ENCODE measurements around the gene KCND2. TPM values are rescaled to one million over a fixed set of nuclear protein-coding genes. Genes with fewer than 3 reads are reported as not detected.

Gene KCND2
- total and polyA plus RNA-seq, 2 of the 8 experiments (the other 6 are each of a cell fraction or from before 2014, with no cell fraction given), result 4.6 to 7.7 TPM

DNA sequence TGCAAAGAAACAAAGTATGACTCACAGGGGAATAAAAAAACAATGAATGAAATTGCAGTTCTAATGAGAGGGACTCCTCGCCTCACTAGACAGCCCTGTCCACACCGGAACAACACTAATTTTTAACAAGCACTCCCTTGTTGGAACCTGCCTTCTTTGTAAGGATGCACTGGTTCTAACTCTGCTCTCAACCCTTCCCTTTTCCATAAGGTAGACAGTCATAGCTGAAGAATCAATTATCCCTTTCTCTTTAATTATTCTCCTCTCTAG is 519.8 kb downstream of the KCND2 start:
- no peaks in the 10 kb centered on the region for H4K20me1 ChIP-seq (replicated peaks in 1 of 2; ENCODE audit: control insufficient read depth in 1 of 2, insufficient read depth in 2 of 2, low read length in 2 of 2)
- H4K91ac ChIP-seq (replicated peaks; ENCODE audit: insufficient read length, low read length), result no peak overlapping the region
- no peaks in the 10 kb centered on the region for H3K36me3 ChIP-seq (ENCODE audit: control insufficient read depth in 2 of 4, insufficient read depth in 4 of 4, low read length in 3 of 4)
- H3K27ac ChIP-seq (ENCODE audit: low read depth, low read length), result no peak overlapping the region
- H3K56ac ChIP-seq (replicated peaks; ENCODE audit: insufficient read length, low read depth, low read length), result no peak overlapping the region
- H3K79me1 ChIP-seq (ENCODE audit: low read depth, low read length), result no peaks in the 10 kb centered on the region
- no peak overlapping the region for H4K5ac ChIP-seq (ENCODE audit: insufficient read length, low read depth, low read length)
- no peak overlapping the region for H3K23ac ChIP-seq (ENCODE audit: insufficient read length)
- no peaks in the 10 kb centered on the region; the same call in 1 of the 2 replicates for H3K23me2 ChIP-seq (ENCODE audit: low read depth, low read length)
- no peak overlapping the region for H2BK5ac ChIP-seq (ENCODE audit: low read depth, low read length)
- no peak overlapping the region for H4K8ac ChIP-seq (ENCODE audit: extremely low read depth, insufficient read depth, low read length)
- no peak overlapping the region for H3K4ac ChIP-seq (replicated peaks; ENCODE audit: insufficient read length, low read depth, low read length)
- CTCF ChIA-PET (ENCODE audit: partially characterized antibody), result interaction anchor here (0.5 to 2.8 kb wide), 25 partner anchors 9 to 316 kb away, joined by 3 to 25 read pairs (median 6); partner anchors contain the start of genes CPED1 and TSPAN12
- TF ChIP-seq CHD2 (IDR thresholded peaks at IDR 0.05; ENCODE audit: low read length), result no peak
- no peaks in the 10 kb centered on the region for H3K27me3 ChIP-seq (replicated peaks in 1 of 4; ENCODE audit: control insufficient read depth in 3 of 4, extremely low read depth in 1 of 4, insufficient read depth in 3 of 4, low read length in 3 of 4)
- H3K9ac ChIP-seq (replicated peaks in 1 of 4; ENCODE audit: extremely low read depth in 1 of 4, low read depth in 3 of 4, low read length in 3 of 4), result no peak overlapping the region
- no peak overlapping the region for H2BK12ac ChIP-seq (ENCODE audit: low read depth, low read length)
- H2BK120ac ChIP-seq (replicated peaks; ENCODE audit: low read depth, low read length), result no peak overlapping the region
- no peaks in the 10 kb centered on the region for H3K79me2 ChIP-seq (ENCODE audit: control insufficient read depth in 1 of 2, insufficient read depth in 2 of 2, low read length in 2 of 2)
- H2AFZ ChIP-seq (ENCODE audit: low read length), result no peak overlapping the region
- POLR2A ChIA-PET (ENCODE audit: partially characterized antibody), result interaction anchor here (1.0 kb wide), 1 partner anchor 14 kb away, joined by 3 read pairs; no protein-coding TSS in a partner anchor
- H2BK20ac ChIP-seq (ENCODE audit: low read length), result no peak overlapping the region
- peaks cover 0 to 4% (median 0%) of the 10 kb centered on the region in 4 experiments; a peak in 1 of 7 replicates for H3K4me1 ChIP-seq (replicated peaks in 1 of 4; ENCODE audit: control insufficient read depth in 3 of 4, insufficient read depth in 4 of 4, low read length in 3 of 4)
- no peak overlapping the region for H2AK5ac ChIP-seq (ENCODE audit: low read depth, low read length)
- H3K14ac ChIP-seq (ENCODE audit: insufficient read length), result no peak overlapping the region
- H3K4me2 ChIP-seq (ENCODE audit: insufficient read depth in 1 of 2, low read depth in 2 of 2, low read length in 2 of 2), result no peak overlapping the region
- no peak overlapping the region for H2BK15ac ChIP-seq (ENCODE audit: low read length)
- DNase-seq (ENCODE audit: low read depth in 1 of 2, low spot score in 2 of 2) (no peak), FAIRE-seq (no peak)
- H3K18ac ChIP-seq (ENCODE audit: extremely low read depth, low read length), result no peak overlapping the region
- no peak overlapping the region for H3K4me3 ChIP-seq (ENCODE audit: extremely low read depth in 1 of 4, insufficient read depth in 2 of 4, low read depth in 3 of 4, low read length in 4 of 4)
- WGBS, 2 experiments (ENCODE audit: extremely low coverage in 1 of 2, insufficient coverage in 1 of 2, insufficient read length in 1 of 2, insufficient replicate concordance in 2 of 2, low coverage in 1 of 2, low lambda C conversion rate in 2 of 2, missing lambda C conversion rate in 1 of 2), result 96% methylated on average over 2 of the region's 2 CpGs; no CpG with 5 or more reads in 1 of the 2 experiments
- H3K9me3 ChIP-seq (ENCODE audit: insufficient read depth in 2 of 2, low read depth in 1 of 2, low read length in 1 of 2), result peaks cover 0 to 2% of the 10 kb centered on the region in 2 experiments; a peak in 1 of 4 replicates
